SU-DHL-6 (cell line): Measurements from ENCODE around the gene SMIM1.

Source experiments
- EZH2phosphoT487 ChIP-seq: fragments of 200-600 bp; sonication (generic), shearing (Covaris generic); conservative IDR thresholded peaks from 2 replicates; pipeline ENCODE4 v1.6.1; 2018; ENCODE audit warnings: mild to moderate bottlenecking, antibody characterized with exemption, low read length, moderate library complexity, mixed read lengths
- TF ChIP-seq, protein P1 (sequence below): fragments of 200-600 bp; sonication (generic); IDR thresholded peaks from one replicate; pipeline ENCODE4 v1.5.1; 2017; ENCODE audit warnings: antibody characterized with exemption, mild to moderate bottlenecking, low read length, moderate library complexity; ENCODE audit not compliant: insufficient read depth, poor library complexity, severe bottlenecking

DNA sequence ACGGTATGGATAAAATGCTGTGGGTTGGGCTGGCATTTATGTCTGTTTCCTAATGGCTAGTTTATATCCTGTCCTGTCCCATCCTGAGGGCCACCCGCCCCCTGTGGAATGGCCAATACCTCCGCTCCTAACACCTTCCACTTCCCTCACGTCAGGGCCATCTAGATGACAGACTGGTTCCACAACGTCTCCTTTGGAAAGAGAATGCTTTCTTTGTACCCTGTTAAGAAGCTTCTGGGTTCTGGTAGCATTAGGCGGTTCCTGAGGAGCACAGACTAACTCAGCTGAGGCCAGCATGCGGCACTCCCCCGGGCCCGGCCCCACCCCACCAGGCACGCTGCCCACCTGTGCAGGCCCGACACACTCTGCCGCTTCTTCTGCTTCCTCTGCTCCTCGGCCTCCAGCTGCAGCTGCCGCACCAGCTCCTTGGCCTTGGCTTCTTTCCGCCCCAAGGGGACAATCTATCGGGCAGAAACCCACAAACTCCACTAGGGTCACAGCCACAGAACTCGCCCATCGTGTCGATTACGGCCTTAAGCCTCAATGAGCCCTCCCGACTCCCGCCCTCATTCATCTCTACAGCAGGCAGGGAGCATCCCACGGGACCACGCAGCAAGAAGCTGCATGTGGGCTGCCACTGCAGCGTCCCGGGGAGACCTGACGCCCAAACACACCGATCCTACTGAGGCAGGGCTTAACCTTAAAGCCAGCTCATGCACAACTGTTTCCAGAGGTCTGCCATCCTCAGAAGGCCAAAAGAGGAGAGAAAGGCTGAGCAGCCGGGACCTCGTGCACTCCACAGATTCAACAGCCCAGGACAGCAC lies 11.3 kb downstream of the SMIM1 start:
- TF ChIP-seq, protein P1, sequence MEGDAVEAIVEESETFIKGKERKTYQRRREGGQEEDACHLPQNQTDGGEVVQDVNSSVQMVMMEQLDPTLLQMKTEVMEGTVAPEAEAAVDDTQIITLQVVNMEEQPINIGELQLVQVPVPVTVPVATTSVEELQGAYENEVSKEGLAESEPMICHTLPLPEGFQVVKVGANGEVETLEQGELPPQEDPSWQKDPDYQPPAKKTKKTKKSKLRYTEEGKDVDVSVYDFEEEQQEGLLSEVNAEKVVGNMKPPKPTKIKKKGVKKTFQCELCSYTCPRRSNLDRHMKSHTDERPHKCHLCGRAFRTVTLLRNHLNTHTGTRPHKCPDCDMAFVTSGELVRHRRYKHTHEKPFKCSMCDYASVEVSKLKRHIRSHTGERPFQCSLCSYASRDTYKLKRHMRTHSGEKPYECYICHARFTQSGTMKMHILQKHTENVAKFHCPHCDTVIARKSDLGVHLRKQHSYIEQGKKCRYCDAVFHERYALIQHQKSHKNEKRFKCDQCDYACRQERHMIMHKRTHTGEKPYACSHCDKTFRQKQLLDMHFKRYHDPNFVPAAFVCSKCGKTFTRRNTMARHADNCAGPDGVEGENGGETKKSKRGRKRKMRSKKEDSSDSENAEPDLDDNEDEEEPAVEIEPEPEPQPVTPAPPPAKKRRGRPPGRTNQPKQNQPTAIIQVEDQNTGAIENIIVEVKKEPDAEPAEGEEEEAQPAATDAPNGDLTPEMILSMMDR: no peak
- TF ChIP-seq EZH2phosphoT487: no peak
